Measurements from ENCODE around the gene JAKMIP3. TPM values are rescaled to one million over a fixed set of nuclear protein-coding genes. Genes with fewer than 3 reads are reported as not detected.

Gene JAKMIP3
- polyA plus RNA-seq, 2 donors: 0.09 to 0.12 TPM

DNA sequence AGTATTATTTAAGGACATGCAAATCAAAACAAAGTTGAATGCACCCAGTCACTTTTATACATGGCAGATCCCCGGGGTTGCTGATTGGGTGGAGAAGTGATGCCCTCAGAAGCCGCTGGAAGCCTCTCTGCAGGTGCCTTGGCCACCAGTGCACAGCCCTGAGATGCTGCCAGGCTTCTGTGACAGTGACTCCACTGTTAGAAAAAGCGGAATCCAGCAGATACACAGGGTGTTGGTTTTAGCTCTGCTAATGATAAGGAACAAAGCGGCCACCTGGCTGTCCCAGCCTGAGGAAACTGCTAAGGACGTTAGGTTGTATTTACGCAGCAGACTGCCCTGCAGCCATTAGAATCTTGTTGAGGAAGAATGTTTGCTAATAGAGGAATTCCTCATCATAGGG lies 47.5 kb downstream of the JAKMIP3 start:
- WGBS, 2 donors: 30 to 41% methylated on average over 6 of the region's 6 CpGs
- Histone ChIP-seq H3K27me3 (ENCODE audit: control insufficient read depth in 1 of 2, insufficient read depth in 2 of 2, low read length in 2 of 2) (no peaks in the 10 kb centered on the region), H3K4me3 (ENCODE audit: low read depth in 1 of 2, low read length in 2 of 2) (no peak overlapping the region), H3K27ac (ENCODE audit: low read depth in 2 of 2, low read length in 1 of 2) (no peak overlapping the region), H3K9me3 (ENCODE audit: control insufficient read depth in 2 of 2, insufficient read depth in 1 of 2, low read depth in 1 of 2, low read length in 1 of 2) (no peaks in the 10 kb centered on the region), H3K4me1 (ENCODE audit: control insufficient read depth in 2 of 2, insufficient read depth in 2 of 2, low read length in 1 of 2) (no peaks in the 10 kb centered on the region), H3K36me3 (ENCODE audit: control insufficient read depth in 2 of 2, insufficient read depth in 2 of 2, low read length in 1 of 2) (peaks cover 0 to 2% of the 10 kb centered on the region in 2 donors)

DNA sequence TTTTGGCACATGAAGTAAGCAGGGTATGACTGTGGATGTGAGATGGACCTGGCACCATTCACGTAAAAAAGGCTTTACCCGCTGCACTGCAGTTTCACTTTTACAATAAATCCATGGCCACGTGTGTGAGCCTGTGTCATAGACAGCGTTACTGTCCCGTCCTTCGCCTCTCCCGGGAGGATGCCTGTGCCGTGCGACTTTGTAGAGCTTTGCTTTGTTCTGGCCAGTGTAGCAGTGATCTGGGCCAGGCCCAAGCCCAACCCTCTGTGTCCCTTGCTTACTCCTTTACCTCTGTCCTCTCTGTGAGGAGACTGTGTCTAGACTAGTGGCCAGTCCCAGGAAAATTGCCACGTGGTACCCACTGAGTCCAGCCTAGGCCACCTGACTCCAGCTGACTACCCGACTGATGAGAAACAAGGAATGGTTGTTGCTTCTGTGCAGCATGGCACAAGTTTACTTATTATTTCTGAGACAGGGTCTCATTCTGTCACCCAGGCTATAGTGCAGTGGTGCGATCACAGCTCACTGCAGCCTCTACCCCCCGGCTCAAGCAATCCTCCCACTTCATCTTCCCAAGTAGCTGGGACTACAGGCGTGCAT lies 48.1 kb downstream of the JAKMIP3 start:
- no peak overlapping the region for H3K27ac ChIP-seq (ENCODE audit: low read depth in 2 of 2, low read length in 1 of 2)
- H3K27me3 ChIP-seq (ENCODE audit: control insufficient read depth in 1 of 2, insufficient read depth in 2 of 2, low read length in 2 of 2): no peaks in the 10 kb centered on the region
- 60 to 69% methylated on average over 14 of the region's 14 CpGs for WGBS, 2 donors
- H3K36me3 ChIP-seq (ENCODE audit: control insufficient read depth in 2 of 2, insufficient read depth in 2 of 2, low read length in 1 of 2): peaks cover 0 to 2% of the 10 kb centered on the region in 2 donors
- no peaks in the 10 kb centered on the region for H3K4me1 ChIP-seq (ENCODE audit: control insufficient read depth in 2 of 2, insufficient read depth in 2 of 2, low read length in 1 of 2)
- no peak overlapping the region for H3K4me3 ChIP-seq (ENCODE audit: low read depth in 1 of 2, low read length in 2 of 2)
- H3K9me3 ChIP-seq (ENCODE audit: control insufficient read depth in 2 of 2, insufficient read depth in 1 of 2, low read depth in 1 of 2, low read length in 1 of 2): no peaks in the 10 kb centered on the region

DNA sequence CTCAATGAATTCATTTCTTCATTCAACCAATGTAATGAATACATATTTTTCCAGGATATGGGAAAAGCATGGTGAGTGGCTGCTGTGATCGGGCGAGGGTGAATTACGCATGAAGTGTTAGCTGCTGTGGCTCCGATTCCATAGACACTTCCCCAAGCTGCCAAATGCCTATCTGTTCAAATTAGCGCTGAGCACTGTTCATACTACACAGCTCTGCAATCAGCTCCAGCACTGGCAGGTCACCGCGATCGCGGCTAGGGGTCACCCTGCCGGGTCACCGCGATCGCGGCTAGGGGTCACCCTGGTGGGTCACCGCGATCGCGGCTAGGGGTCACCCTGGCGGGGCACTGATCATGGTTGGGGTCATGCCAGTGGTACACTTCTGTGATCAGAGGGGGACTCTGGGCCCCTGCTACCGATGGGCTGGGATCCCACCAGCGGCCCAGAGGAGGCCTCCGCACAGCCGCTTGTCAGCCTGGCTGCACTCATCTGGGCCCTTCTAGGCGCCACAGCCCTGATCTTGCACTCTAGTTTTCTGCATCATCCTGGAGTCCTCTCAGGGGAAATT lies 49.3 kb downstream of the JAKMIP3 start:
- Histone ChIP-seq H3K27me3 (ENCODE audit: control insufficient read depth in 1 of 2, insufficient read depth in 2 of 2, low read length in 2 of 2) (no peaks in the 10 kb centered on the region), H3K9me3 (ENCODE audit: control insufficient read depth in 2 of 2, insufficient read depth in 1 of 2, low read depth in 1 of 2, low read length in 1 of 2) (no peaks in the 10 kb centered on the region), H3K36me3 (ENCODE audit: control insufficient read depth in 2 of 2, insufficient read depth in 2 of 2, low read length in 1 of 2) (peaks cover 0 to 2% of the 10 kb centered on the region in 2 donors), H3K4me3 (ENCODE audit: low read depth in 1 of 2, low read length in 2 of 2) (no peak overlapping the region), H3K4me1 (ENCODE audit: control insufficient read depth in 2 of 2, insufficient read depth in 2 of 2, low read length in 1 of 2) (no peaks in the 10 kb centered on the region), H3K27ac (ENCODE audit: low read depth in 2 of 2, low read length in 1 of 2) (no peak overlapping the region)
- 94% methylated on average over 24 of the region's 24 CpGs for WGBS, 2 donors

Other genes with a start within 250 kb of the JAKMIP3 start
- gene PPP2R2D, start 164.9 kb upstream of the JAKMIP3 start, polyA plus RNA-seq: 10 to 100 TPM; 14.5 to 19.3 TPM
- gene BNIP3, start 84.0 kb upstream of the JAKMIP3 start, polyA plus RNA-seq: 10 to 100 TPM; 17.4 to 23.9 TPM
- under 1 TPM; 0.26 to 0.52 TPM for gene DPYSL4, start 121.0 kb downstream of the JAKMIP3 start, polyA plus RNA-seq
- gene STK32C, start 242.0 kb downstream of the JAKMIP3 start, polyA plus RNA-seq: 1 to 10 TPM; 4.5 to 5.6 TPM

Measured in esophagus (tissue), 2 donors.